Suprapubic skin (tissue), 4 donors: ENCODE measurements around the gene ASB11. TPM values are rescaled to one million over a fixed set of nuclear protein-coding genes. Genes with fewer than 3 reads are reported as not detected.

Source experiments
- DNase-seq, 2 donors: peaks; one replicate each; pipeline ENCODE4 v3.0.0-alpha.2; 2019; ENCODE audit warnings: low spot score in 2 of 2
- H3K27ac ChIP-seq: fragments of 200-600 bp; sonication (generic); one replicate; pipeline ENCODE4 v1.5.1; 2019
- H3K27me3 ChIP-seq: fragments of 200-600 bp; sonication (generic); one replicate; pipeline ENCODE4 v1.5.1; 2019
- H3K36me3 ChIP-seq: fragments of 200-600 bp; sonication (generic); one replicate; pipeline ENCODE4 v1.5.1; 2019
- H3K4me1 ChIP-seq: fragments of 200-600 bp; sonication (generic); one replicate; pipeline ENCODE4 v1.5.1; 2019
- H3K4me3 ChIP-seq: fragments of 200-600 bp; sonication (generic); one replicate; pipeline ENCODE4 v1.5.1; 2019; ENCODE audit warnings: mild to moderate bottlenecking
- H3K9me3 ChIP-seq: fragments of 200-600 bp; sonication (generic); one replicate; pipeline ENCODE4 v1.5.1; 2019
- EP300 ChIP-seq: sonication (generic); formaldehyde crosslinking; IDR thresholded peaks from one replicate; pipeline ENCODE4 v1.6.1; 2017; ENCODE audit warnings: antibody characterized with exemption
- POLR2A ChIP-seq, 2 donors: fragments of 450-650 bp; IDR thresholded peaks; one replicate each; pipeline ENCODE4 v1.6.1; 2017; ENCODE audit warnings: antibody characterized with exemption in 2 of 2, mild to moderate bottlenecking in 2 of 2, moderate library complexity in 2 of 2
- POLR2AphosphoS5 ChIP-seq, 3 donors: sonication (generic); formaldehyde crosslinking; IDR thresholded peaks; one replicate each; pipeline ENCODE4 v1.6.1; 2017; ENCODE audit warnings: antibody characterized with exemption in 3 of 3
- WGBS: methylation state at CpG from one replicate; pipeline ENCODE4 v1.1.5; 2018; 5-methylcytosine and 5-hydroxymethylcytosine counted together
- total RNA-seq, 4 donors: library from RNA; depleted of rRNA; stranded (reverse); fragments of >200 nt; gene quantifications; one replicate each; pipeline ENCODE4 v1.1.0, GENCODE V29; 2016
- TF ChIP-seq, protein P1 (sequence below), 2 donors: fragments of 200-600 bp in 1 of 2; fragments of 450-650 bp in 1 of 2; sonication (generic) in 1 of 2; IDR thresholded peaks; one replicate each; pipeline ENCODE4 v1.5.1; 2016 to 2019; ENCODE audit warnings: antibody characterized with exemption in 2 of 2, mild to moderate bottlenecking in 1 of 2, moderate library complexity in 1 of 2

The ASB11 gene, protein sequence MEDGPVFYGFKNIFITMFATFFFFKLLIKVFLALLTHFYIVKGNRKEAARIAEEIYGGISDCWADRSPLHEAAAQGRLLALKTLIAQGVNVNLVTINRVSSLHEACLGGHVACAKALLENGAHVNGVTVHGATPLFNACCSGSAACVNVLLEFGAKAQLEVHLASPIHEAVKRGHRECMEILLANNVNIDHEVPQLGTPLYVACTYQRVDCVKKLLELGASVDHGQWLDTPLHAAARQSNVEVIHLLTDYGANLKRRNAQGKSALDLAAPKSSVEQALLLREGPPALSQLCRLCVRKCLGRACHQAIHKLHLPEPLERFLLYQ
- 1 to 10 TPM in 3 of 4 donors, under 1 TPM in 1; 0.42 to 2.0 (median 1.8) TPM for total RNA-seq

GRCh38 chrX:15315509-15315908 lies at the start of gene ASB11:
Gene ASB11 (minus strand): TSS chrX:15315640. CDS start chrX:15315605, 35 bp downstream.
- no peaks in the 10 kb centered on the region for H3K36me3 ChIP-seq
- H3K27me3 ChIP-seq = no peaks in the 10 kb centered on the region
- no peak within 1 kb of the TSS for H3K27ac ChIP-seq
- no peaks in the 10 kb centered on the region for H3K4me1 ChIP-seq
- 48% methylated on average over 3 of the region's 3 CpGs for WGBS
- TF ChIP-seq POLR2AphosphoS5 (IDR thresholded peaks at IDR 0.05) (no peak), POLR2A (IDR thresholded peaks at IDR 0.05) (no peak), EP300 (no peak)
- TF ChIP-seq, protein P1, sequence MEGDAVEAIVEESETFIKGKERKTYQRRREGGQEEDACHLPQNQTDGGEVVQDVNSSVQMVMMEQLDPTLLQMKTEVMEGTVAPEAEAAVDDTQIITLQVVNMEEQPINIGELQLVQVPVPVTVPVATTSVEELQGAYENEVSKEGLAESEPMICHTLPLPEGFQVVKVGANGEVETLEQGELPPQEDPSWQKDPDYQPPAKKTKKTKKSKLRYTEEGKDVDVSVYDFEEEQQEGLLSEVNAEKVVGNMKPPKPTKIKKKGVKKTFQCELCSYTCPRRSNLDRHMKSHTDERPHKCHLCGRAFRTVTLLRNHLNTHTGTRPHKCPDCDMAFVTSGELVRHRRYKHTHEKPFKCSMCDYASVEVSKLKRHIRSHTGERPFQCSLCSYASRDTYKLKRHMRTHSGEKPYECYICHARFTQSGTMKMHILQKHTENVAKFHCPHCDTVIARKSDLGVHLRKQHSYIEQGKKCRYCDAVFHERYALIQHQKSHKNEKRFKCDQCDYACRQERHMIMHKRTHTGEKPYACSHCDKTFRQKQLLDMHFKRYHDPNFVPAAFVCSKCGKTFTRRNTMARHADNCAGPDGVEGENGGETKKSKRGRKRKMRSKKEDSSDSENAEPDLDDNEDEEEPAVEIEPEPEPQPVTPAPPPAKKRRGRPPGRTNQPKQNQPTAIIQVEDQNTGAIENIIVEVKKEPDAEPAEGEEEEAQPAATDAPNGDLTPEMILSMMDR (IDR thresholded peaks at IDR 0.05) = no peak
- no peak within 1 kb of the TSS for H3K4me3 ChIP-seq
- DNase-seq = no peak
- H3K9me3 ChIP-seq = no peaks in the 10 kb centered on the region

GRCh38 chrX:15359701-15360100 lies 44.3 kb upstream of the ASB11 start:
- TF ChIP-seq EP300 (no peak), POLR2A (IDR thresholded peaks at IDR 0.05) (no peak), POLR2AphosphoS5 (IDR thresholded peaks at IDR 0.05) (no peak)
- TF ChIP-seq, protein P1 (IDR thresholded peaks at IDR 0.05) = no peak
- Histone ChIP-seq H3K4me1 (no peaks in the 10 kb centered on the region), H3K9me3 (no peaks in the 10 kb centered on the region), H3K27ac (no peak overlapping the region), H3K4me3 (no peak overlapping the region), H3K27me3 (no peaks in the 10 kb centered on the region), H3K36me3 (no peaks in the 10 kb centered on the region)
- no peak for DNase-seq
- 40% methylated on average over 2 of the region's 2 CpGs for WGBS

GRCh38 chrX:15358533-15358932 lies 43.1 kb upstream of the ASB11 start:
- WGBS = 77% methylated on average over 2 of the region's 2 CpGs
- Histone ChIP-seq H3K27ac (no peak overlapping the region), H3K27me3 (no peaks in the 10 kb centered on the region), H3K4me1 (no peaks in the 10 kb centered on the region), H3K9me3 (no peaks in the 10 kb centered on the region), H3K4me3 (no peak overlapping the region), H3K36me3 (no peaks in the 10 kb centered on the region)
- TF ChIP-seq, protein P1 (IDR thresholded peaks at IDR 0.05) = no peak
- TF ChIP-seq POLR2A (IDR thresholded peaks at IDR 0.05) (no peak), EP300 (no peak), POLR2AphosphoS5 (IDR thresholded peaks at IDR 0.05) (no peak)
- no peak for DNase-seq

- H3K4me3 ChIP-seq = no peak overlapping the region
- no peak for DNase-seq
- H3K27me3 ChIP-seq = no peaks in the 10 kb centered on the region
- no peaks in the 10 kb centered on the region for H3K36me3 ChIP-seq
- no peak overlapping the region for H3K27ac ChIP-seq
- 31% methylated on average over 1 of the region's 1 CpG for WGBS
- H3K4me1 ChIP-seq = no peaks in the 10 kb centered on the region
- no peaks in the 10 kb centered on the region for H3K9me3 ChIP-seq
- TF ChIP-seq, protein P1 (IDR thresholded peaks at IDR 0.05) = no peak
- TF ChIP-seq POLR2AphosphoS5 (IDR thresholded peaks at IDR 0.05) (no peak), POLR2A (IDR thresholded peaks at IDR 0.05) (no peak), EP300 (no peak)
These were observed 41.0 kb upstream of the ASB11 start for GRCh38 chrX:15356444-15356843.

DNA sequence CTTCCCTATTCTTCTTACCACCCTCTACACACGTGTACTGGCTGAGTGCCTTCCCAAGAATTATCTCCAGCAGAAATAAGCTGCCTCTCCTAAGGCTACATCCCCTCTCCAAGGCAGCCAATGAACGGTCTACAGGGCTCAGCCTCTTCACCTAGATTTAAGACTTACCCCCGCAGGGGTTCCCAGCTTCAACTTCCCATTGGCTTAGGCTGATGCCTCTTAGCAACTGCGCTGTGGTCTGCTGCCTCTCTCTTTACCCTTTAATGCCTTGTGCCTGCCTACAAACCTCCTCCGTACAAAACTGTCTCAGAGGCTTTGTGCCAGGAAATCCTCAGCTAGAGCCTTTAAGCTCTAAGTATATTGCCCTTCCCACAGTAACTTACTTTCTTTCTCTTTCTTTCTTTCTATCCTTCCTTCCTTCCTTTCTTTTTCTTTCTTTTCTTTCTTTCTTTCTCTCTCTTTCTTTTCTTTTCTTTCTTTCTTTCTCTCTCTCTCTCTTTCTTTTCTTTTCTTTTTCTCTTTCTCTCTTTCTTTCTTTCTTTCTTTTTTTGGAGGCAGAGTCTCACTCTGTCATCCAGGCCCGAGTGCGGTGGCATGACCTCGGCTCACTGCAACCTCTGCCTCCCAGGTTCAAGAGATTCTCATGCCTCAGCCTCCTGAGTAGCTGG lies 35.0 kb upstream of the ASB11 start:
- TF ChIP-seq EP300 (no peak), POLR2A (IDR thresholded peaks at IDR 0.05) (no peak), POLR2AphosphoS5 (IDR thresholded peaks at IDR 0.05) (no peak)
- TF ChIP-seq, protein P1 (IDR thresholded peaks at IDR 0.05) = no peak
- Histone ChIP-seq H3K27me3 (no peaks in the 10 kb centered on the region), H3K27ac (no peak overlapping the region), H3K36me3 (no peaks in the 10 kb centered on the region), H3K9me3 (no peaks in the 10 kb centered on the region), H3K4me3 (no peak overlapping the region), H3K4me1 (no peaks in the 10 kb centered on the region)
- no peak for DNase-seq
- 64% methylated on average over 8 of the region's 8 CpGs for WGBS
